ENCODE results near the gene ARHGEF33. TPM values are rescaled to one million over a fixed set of nuclear protein-coding genes. Genes with fewer than 3 reads are reported as not detected.
A peak's percentile ranks its signal among the peaks of the same experiment; 100 is the strongest.

ARHGEF33 gene
- total and polyA plus RNA-seq, 2 of the 13 experiments (the other 11 are each of a cell fraction or from before 2014, with no cell fraction given): 0.04 TPM; not detected in 1

DNA sequence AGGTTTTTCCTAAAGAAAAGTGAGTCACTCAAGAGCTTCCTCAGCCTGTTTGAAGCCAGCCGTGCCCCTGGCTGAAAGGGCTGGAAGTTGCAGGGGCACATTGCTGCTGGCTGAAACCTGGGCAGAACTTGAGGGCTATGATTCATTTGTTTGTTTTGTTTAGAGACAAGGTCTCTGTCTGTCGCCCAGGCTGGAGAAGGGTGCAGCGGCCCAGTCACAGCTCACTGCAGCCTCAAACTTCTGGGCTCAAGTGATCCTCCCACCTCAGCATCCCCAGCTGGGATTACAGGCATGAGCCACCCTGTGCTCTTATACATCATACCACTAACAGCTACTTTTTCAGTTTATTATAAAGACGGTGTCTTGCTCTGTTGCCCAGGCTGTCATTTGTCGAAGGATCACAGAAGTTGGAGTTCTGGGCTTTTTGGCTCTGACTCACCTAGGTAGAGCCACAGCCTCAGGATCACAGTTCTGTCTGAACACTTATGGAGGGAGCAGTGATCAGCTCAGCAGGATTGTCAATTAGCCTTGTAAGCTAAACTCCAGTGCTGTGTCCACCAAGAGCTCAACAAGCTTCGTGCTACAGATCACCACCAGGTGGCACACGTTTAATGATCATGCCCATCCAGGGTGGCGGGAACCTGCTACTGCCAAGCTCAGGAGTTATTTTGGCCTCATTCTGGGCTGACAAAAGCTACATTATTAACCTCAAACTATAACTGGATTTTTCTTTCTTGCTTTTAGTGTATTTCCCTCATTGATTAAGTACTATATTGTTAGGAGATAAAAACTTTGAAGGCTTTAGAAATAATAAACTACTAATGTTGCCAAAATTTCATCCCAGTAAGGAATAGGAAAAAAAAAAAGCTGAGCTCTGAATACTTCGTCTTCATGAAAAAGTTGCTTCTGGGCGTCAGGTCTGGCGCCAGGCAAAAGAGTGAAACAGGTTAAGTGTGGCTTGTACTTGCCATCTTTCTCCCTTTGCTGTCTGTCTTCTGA lies 57.9 kb downstream of the ARHGEF33 start (continued):
- TF ChIP-seq, protein P1, sequence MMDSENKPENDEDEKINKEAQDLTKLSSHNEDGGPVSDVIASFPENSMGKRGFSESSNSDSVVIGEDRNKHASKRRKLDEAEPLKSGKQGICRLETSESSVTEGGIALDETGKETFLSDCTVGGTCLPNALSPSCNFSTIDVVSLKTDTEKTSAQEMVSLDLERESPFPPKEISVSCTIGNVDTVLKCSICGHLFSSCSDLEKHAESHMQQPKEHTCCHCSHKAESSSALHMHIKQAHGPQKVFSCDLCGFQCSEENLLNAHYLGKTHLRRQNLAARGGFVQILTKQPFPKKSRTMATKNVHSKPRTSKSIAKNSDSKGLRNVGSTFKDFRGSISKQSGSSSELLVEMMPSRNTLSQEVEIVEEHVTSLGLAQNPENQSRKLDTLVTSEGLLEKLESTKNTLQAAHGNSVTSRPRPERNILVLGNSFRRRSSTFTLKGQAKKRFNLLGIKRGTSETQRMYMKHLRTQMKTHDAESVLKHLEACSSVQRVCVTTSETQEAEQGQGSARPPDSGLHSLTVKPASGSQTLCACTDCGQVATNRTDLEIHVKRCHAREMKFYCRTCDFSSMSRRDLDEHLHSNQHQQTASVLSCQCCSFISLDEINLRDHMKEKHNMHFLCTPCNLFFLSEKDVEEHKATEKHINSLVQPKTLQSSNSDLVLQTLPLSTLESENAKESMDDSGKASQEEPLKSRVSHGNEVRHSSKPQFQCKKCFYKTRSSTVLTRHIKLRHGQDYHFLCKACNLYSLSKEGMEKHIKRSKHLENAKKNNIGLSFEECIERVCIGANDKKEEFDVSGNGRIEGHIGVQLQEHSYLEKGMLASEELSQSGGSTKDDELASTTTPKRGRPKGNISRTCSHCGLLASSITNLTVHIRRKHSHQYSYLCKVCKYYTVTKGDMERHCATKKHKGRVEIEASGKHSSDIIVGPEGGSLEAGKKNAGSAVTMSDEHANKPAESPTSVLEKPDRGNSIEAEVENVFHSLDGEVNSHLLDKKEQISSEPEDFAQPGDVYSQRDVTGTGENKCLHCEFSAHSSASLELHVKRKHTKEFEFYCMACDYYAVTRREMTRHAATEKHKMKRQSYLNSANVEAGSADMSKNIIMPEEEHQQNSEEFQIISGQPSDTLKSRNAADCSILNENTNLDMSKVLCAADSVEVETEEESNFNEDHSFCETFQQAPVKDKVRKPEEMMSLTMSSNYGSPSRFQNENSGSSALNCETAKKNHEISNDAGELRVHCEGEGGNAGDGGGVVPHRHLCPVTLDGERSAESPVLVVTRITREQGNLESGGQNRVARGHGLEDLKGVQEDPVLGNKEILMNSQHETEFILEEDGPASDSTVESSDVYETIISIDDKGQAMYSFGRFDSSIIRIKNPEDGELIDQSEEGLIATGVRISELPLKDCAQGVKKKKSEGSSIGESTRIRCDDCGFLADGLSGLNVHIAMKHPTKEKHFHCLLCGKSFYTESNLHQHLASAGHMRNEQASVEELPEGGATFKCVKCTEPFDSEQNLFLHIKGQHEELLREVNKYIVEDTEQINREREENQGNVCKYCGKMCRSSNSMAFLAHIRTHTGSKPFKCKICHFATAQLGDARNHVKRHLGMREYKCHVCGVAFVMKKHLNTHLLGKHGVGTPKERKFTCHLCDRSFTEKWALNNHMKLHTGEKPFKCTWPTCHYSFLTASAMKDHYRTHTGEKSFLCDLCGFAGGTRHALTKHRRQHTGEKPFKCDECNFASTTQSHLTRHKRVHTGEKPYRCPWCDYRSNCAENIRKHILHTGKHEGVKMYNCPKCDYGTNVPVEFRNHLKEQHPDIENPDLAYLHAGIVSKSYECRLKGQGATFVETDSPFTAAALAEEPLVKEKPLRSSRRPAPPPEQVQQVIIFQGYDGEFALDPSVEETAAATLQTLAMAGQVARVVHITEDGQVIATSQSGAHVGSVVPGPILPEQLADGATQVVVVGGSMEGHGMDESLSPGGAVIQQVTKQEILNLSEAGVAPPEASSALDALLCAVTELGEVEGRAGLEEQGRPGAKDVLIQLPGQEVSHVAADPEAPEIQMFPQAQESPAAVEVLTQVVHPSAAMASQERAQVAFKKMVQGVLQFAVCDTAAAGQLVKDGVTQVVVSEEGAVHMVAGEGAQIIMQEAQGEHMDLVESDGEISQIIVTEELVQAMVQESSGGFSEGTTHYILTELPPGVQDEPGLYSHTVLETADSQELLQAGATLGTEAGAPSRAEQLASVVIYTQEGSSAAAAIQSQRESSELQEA (CRISPR knock-in tag; IDR thresholded peaks at IDR 0.05; ENCODE audit: not compliant biosample characterization): peak; percentile 71
- TF ChIP-seq FOXK2 (IDR thresholded peaks at IDR 0.05) (no peak), ZNF776 (CRISPR knock-in tag; IDR thresholded peaks at IDR 0.05) (no peak), ZNF564 (CRISPR knock-in tag; IDR thresholded peaks at IDR 0.05) (no peak), FOXA3 (CRISPR knock-in tag; IDR thresholded peaks at IDR 0.05) (0 out of 2 replicates have a peak, but pooled peaks have one; percentile 25), MIER3 (CRISPR knock-in tag; IDR thresholded peaks at IDR 0.05; ENCODE audit: borderline replicate concordance) (no peak), SKI (IDR thresholded peaks at IDR 0.05; ENCODE audit: partially characterized antibody) (peak; percentile 29), RBFOX2 (IDR thresholded peaks at IDR 0.05; ENCODE audit: low read depth, low read length) (no peak), CEBPB (IDR thresholded peaks at IDR 0.05; ENCODE audit: borderline replicate concordance, low read depth, low read length) (no peak), EED (CRISPR knock-in tag; IDR thresholded peaks at IDR 0.05) (no peak; the same call in 1 of the 2 replicates), NFYC (CRISPR knock-in tag; IDR thresholded peaks at IDR 0.05) (0 out of 2 replicates have a peak, but pooled peaks have one; percentile 15), KDM2A (CRISPR knock-in tag; IDR thresholded peaks at IDR 0.05; ENCODE audit: borderline replicate concordance, low read depth) (no peak), SNAPC2 (CRISPR knock-in tag; IDR thresholded peaks at IDR 0.05) (no peak)
- TF ChIP-seq, protein P2, sequence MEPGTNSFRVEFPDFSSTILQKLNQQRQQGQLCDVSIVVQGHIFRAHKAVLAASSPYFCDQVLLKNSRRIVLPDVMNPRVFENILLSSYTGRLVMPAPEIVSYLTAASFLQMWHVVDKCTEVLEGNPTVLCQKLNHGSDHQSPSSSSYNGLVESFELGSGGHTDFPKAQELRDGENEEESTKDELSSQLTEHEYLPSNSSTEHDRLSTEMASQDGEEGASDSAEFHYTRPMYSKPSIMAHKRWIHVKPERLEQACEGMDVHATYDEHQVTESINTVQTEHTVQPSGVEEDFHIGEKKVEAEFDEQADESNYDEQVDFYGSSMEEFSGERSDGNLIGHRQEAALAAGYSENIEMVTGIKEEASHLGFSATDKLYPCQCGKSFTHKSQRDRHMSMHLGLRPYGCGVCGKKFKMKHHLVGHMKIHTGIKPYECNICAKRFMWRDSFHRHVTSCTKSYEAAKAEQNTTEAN (CRISPR knock-in tag; conservative IDR thresholded peaks at IDR 0.05): no peak
- TF ChIP-seq, protein P3, sequence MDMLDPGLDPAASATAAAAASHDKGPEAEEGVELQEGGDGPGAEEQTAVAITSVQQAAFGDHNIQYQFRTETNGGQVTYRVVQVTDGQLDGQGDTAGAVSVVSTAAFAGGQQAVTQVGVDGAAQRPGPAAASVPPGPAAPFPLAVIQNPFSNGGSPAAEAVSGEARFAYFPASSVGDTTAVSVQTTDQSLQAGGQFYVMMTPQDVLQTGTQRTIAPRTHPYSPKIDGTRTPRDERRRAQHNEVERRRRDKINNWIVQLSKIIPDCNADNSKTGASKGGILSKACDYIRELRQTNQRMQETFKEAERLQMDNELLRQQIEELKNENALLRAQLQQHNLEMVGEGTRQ (IDR thresholded peaks at IDR 0.05; ENCODE audit: low read depth, low read length): no peak
- TF ChIP-seq, protein P3 (CRISPR knock-in tag; IDR thresholded peaks at IDR 0.05; ENCODE audit: borderline replicate concordance): no peak
